Esophagus (tissue), 2 donors: ENCODE measurements around the gene PEX11B. TPM values are rescaled to one million over a fixed set of nuclear protein-coding genes. Genes with fewer than 3 reads are reported as not detected.

Experiments
- H3K27ac ChIP-seq, 2 donors: one replicate each; pipeline ENCODE4 v1.5.1; 2013; ENCODE audit warnings: low read depth in 2 of 2, mild to moderate bottlenecking in 2 of 2, inconsistent platforms in 1 of 2, low read length in 1 of 2, moderate library complexity in 1 of 2
- H3K27me3 ChIP-seq, 2 donors: one replicate each; pipeline ENCODE4 v1.6.1; 2013; ENCODE audit warnings: low read length in 2 of 2, control low read depth in 1 of 2, mild to moderate bottlenecking in 1 of 2; ENCODE audit not compliant: insufficient read depth in 2 of 2, control insufficient read depth in 1 of 2
- H3K36me3 ChIP-seq, 2 donors: one replicate each; pipeline ENCODE4 v1.6.1; 2013; ENCODE audit warnings: low read length in 1 of 2; ENCODE audit not compliant: control insufficient read depth in 2 of 2, insufficient read depth in 2 of 2
- H3K4me1 ChIP-seq, 2 donors: one replicate each; pipeline ENCODE4 v1.6.1; 2013; ENCODE audit warnings: low read length in 1 of 2; ENCODE audit not compliant: control insufficient read depth in 2 of 2, insufficient read depth in 2 of 2
- H3K4me3 ChIP-seq, 2 donors: one replicate each; pipeline ENCODE4 v1.5.1; 2013; ENCODE audit warnings: low read length in 2 of 2, mild to moderate bottlenecking in 2 of 2, low read depth in 1 of 2, moderate library complexity in 1 of 2
- H3K9me3 ChIP-seq, 2 donors: one replicate each; pipeline ENCODE4 v1.6.1; 2013; ENCODE audit warnings: mild to moderate bottlenecking in 2 of 2, low read depth in 1 of 2, low read length in 1 of 2, moderate library complexity in 1 of 2; ENCODE audit not compliant: control insufficient read depth in 2 of 2, insufficient read depth in 1 of 2
- WGBS, 2 donors: extraction: QIAGEN DNeasy Blood & Tissue Kit; methylation state at CpG; one replicate each; pipeline ENCODE4 v1.1.7; 2013; 5-methylcytosine and 5-hydroxymethylcytosine counted together
- polyA plus RNA-seq, 2 donors: library from polyadenylated mRNA; stranded (reverse); fragments of 200-250 nt; gene quantifications; one replicate each; pipeline ENCODE4 v1.2.3, GENCODE V29; 2013
- donor health status: healthy with polysubstance abuse.
- donor health status: Bipolar disorder and iron deficiency.

PEX11B gene
- polyA plus RNA-seq, 2 donors: 19.3 to 26.4 TPM

GRCh38 chr1:145961109-145961424, 42.5 kb upstream of the PEX11B start:
- 1% methylated on average over 22 of the region's 22 CpGs for WGBS, 2 donors
- Histone ChIP-seq H3K4me1 (peaks cover 7 to 23% of the 10 kb centered on the region in 2 donors), H3K27me3 (no peaks in the 10 kb centered on the region)

GRCh38 chr1:145960468-145961108, 42.1 kb upstream of the PEX11B start:
- WGBS, 2 donors: 1% methylated on average over 43 to 44 of the region's 44 CpGs
- Histone ChIP-seq H3K36me3 (no peaks in the 10 kb centered on the region), H3K4me1 (peaks cover 7 to 23% of the 10 kb centered on the region in 2 donors), H3K27me3 (no peaks in the 10 kb centered on the region), H3K9me3 (no peaks in the 10 kb centered on the region), H3K27ac (peak overlapping the region; percentile 63 to 91), H3K4me3 (peak overlapping the region; percentile 44 to 47)

More at GRCh38 chr1:145961109-145961424, 42.5 kb upstream of the PEX11B start:
- Histone ChIP-seq H3K4me3 (peak overlapping the region; percentile 44 to 47), H3K27ac (peak overlapping the region; percentile 63 to 91), H3K9me3 (no peaks in the 10 kb centered on the region), H3K36me3 (no peaks in the 10 kb centered on the region)

DNA sequence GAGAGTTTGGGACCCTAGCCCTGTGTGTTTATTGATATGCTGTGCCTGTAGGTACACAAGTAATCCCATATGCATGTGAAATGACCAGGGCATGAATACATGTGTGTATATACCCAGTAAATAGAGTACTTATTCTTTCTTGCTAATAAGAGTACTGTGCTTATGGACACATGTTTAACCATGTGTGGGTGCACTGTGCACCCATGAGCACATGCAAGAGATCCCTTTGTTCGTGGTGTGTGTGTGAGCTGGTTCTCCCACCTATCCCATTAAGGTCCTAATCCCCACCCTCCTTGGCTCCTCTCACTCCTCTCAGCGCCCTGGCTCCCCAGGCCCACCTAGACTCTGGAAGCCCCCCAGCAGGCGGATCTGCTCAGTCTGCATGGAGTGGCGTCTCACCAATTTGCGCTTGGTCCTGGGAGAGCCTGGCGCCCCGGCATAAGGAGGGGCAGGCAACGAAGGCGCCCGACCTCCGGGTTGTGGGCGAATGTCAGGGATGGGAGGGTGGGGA, 41.5 kb upstream of the PEX11B start:
- peak overlapping the region; percentile 63 to 91 for H3K27ac ChIP-seq
- 11 to 16% methylated on average over 12 of the region's 12 CpGs for WGBS, 2 donors
- peaks cover 7 to 23% of the 10 kb centered on the region in 2 donors for H3K4me1 ChIP-seq
- no peaks in the 10 kb centered on the region for H3K36me3 ChIP-seq
- no peaks in the 10 kb centered on the region for H3K27me3 ChIP-seq
- peak overlapping the region; percentile 44 to 47 for H3K4me3 ChIP-seq
- H3K9me3 ChIP-seq: no peaks in the 10 kb centered on the region

DNA sequence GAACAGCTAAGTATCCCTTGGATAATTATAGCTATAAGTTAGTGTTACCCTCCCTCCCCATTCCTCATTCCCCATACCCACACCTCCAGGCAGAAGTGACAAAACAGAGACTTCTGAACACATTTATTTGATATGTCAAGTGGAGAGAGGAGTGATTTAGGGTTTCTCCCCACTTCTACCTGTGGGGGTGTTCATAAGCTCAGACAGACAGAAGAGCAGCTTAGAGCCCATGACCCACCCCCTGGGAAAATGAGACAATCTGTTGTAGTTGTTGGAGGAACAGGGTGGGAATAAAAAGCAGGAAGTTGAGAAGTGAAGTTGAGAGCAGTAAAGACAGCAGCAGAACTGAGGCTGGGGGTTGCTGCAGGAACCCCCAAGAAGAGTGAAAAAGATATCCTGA, 40.8 kb upstream of the PEX11B start:
- Histone ChIP-seq H3K27me3 (no peaks in the 10 kb centered on the region), H3K4me3 (no peak overlapping the region), H3K9me3 (no peaks in the 10 kb centered on the region), H3K36me3 (no peaks in the 10 kb centered on the region), H3K27ac (peak overlapping the region in 1 of 2 donors; percentile 5), H3K4me1 (peaks cover 7 to 23% of the 10 kb centered on the region in 2 donors)

DNA sequence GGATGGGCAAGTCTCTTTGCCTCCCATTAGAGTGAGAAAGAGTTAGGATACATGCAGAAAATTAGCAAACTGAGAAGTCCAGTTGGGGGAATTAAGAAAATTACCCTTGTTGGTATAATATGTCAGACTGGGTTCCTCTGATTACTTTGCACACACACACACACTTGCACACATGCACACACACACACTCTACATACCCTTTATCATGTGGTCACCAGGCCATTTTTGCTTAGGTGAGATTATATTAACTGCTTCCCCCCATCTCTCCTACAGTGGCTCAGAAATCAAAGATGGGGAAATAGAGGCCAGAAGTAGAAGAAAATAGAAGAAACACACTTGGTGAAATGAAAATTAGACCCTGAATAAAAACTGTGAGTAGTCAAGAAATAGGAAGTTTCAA, 40.2 kb upstream of the PEX11B start:
- Histone ChIP-seq H3K4me1 (peaks cover 7 to 23% of the 10 kb centered on the region in 2 donors), H3K27ac (no peak overlapping the region), H3K4me3 (no peak overlapping the region), H3K27me3 (no peaks in the 10 kb centered on the region), H3K36me3 (no peaks in the 10 kb centered on the region), H3K9me3 (no peaks in the 10 kb centered on the region)

- H3K27me3 ChIP-seq: no peaks in the 10 kb centered on the region
- no peaks in the 10 kb centered on the region for H3K9me3 ChIP-seq
- peak within 1 kb of the TSS; percentile 96 to 97 for H3K27ac ChIP-seq
- no peaks in the 10 kb centered on the region for H3K36me3 ChIP-seq
- H3K4me1 ChIP-seq: peaks cover 7 to 19% of the 10 kb centered on the region in 2 donors
- H3K4me3 ChIP-seq: peak within 1 kb of the TSS; percentile 67 to 85
- 0 to 1% methylated on average over 42 to 60 of the region's 60 CpGs for WGBS, 2 donors
Measured at GRCh38 chr1:145957443-145958319, 39.2 kb upstream of the PEX11B start, which contains the start of gene LIX1L. Gene LIX1L (minus strand): TSS chr1:145958017. CDS start chr1:145957927, 90 bp downstream.

GRCh38 chr1:145956781-145957442, 38.4 kb upstream of the PEX11B start:
- peaks cover 7 to 14% of the 10 kb centered on the region in 2 donors for H3K4me1 ChIP-seq
- peak overlapping the region; percentile 67 to 85 for H3K4me3 ChIP-seq
- H3K27me3 ChIP-seq: no peaks in the 10 kb centered on the region
- 6 to 9% methylated on average over 3 of the region's 3 CpGs for WGBS, 2 donors
- peak overlapping the region; percentile 75 to 97 for H3K27ac ChIP-seq
- no peaks in the 10 kb centered on the region for H3K9me3 ChIP-seq
- no peaks in the 10 kb centered on the region for H3K36me3 ChIP-seq

DNA sequence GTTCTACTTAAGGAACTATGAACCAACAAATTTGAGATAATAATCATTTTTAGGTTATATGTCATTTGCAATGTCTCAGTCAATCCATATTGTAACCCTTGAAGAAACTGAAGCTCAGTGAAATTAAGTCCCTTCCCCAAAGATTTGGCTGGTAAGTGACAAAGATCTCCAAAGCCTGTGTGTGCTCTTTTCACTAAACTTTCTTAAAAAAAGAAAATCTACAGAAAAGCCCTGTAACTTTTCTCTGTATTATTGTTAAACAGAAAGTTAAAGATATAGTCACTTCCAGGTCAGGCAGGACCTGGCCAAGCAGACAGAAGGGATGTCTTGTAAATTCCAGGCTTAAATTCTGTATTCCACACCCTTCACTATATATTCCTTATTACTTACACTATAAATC, 37.8 kb upstream of the PEX11B start:
- no peaks in the 10 kb centered on the region for H3K36me3 ChIP-seq
- peak overlapping the region in 1 of 2 donors; percentile 75 for H3K27ac ChIP-seq
- no peaks in the 10 kb centered on the region for H3K9me3 ChIP-seq
- H3K27me3 ChIP-seq: no peaks in the 10 kb centered on the region
- peak overlapping the region in 1 of 2 donors; percentile 85 for H3K4me3 ChIP-seq
- peaks cover 4 to 9% of the 10 kb centered on the region in 2 donors for H3K4me1 ChIP-seq

- no peaks in the 10 kb centered on the region for H3K9me3 ChIP-seq
- no peaks in the 10 kb centered on the region for H3K27me3 ChIP-seq
- H3K4me1 ChIP-seq: peaks cover 0 to 4% of the 10 kb centered on the region in 2 donors
- WGBS, 2 donors: 45 to 55% methylated on average over 2 of the region's 2 CpGs
- H3K36me3 ChIP-seq: no peaks in the 10 kb centered on the region
- peak overlapping the region in 1 of 2 donors; percentile 24 for H3K27ac ChIP-seq
- H3K4me3 ChIP-seq: no peak overlapping the region
Measured at GRCh38 chr1:145955436-145955835, 36.9 kb upstream of the PEX11B start.
